MCF 10A (cell line): ENCODE results near the gene FUCA1. TPM values are rescaled to one million over a fixed set of nuclear protein-coding genes. Genes with fewer than 3 reads are reported as not detected.
A peak's percentile ranks its signal among the peaks of the same experiment; 100 is the strongest.

Experiments used
- BruUV-seq: library from RNA; stranded (reverse); fragments of 400-500 nt; replicated peaks from 2 replicates; lab custom pipeline; 2021; lab: Mats Ljungman, UMichigan
- CTCF ChIA-PET: fragments of 300-600 bp; sonication (Branson Sonifier 250); formaldehyde crosslinking; extraction: SDS; loops from one replicate; lab custom pipeline; 2021; ENCODE audit warnings: antibody characterized with exemption, inconsistent platforms; lab: Yijun Ruan, JAX
- POLR2A ChIA-PET: fragments of 300-600, 350-650 bp; sonication (Branson Sonifier 250); formaldehyde crosslinking; extraction: SDS; loops from one replicate; lab custom pipeline; 2020; ENCODE audit warnings: antibody characterized with exemption, inconsistent platforms; lab: Yijun Ruan, JAX
- DNase-seq: peaks from one replicate; pipeline ENCODE4 v3.0.0-alpha.2; 2018; ENCODE audit not compliant: unreplicated experiment
- H3K27ac Mint-ChIP-seq: one replicate; pipeline ENCODE4 v1.8.0; 2022; ENCODE audit warnings: mild to moderate bottlenecking, low read depth, mixed read lengths; ENCODE audit not compliant: unreplicated experiment
- H3K27me3 Mint-ChIP-seq: one replicate; pipeline ENCODE4 v1.8.0; 2022; ENCODE audit warnings: mixed read lengths; ENCODE audit not compliant: insufficient read depth, unreplicated experiment
- H3K36me3 Mint-ChIP-seq: one replicate; pipeline ENCODE4 v1.8.0; 2022; ENCODE audit warnings: mild to moderate bottlenecking, moderate library complexity, mixed read lengths; ENCODE audit not compliant: insufficient read depth, unreplicated experiment
- H3K4me1 Mint-ChIP-seq: one replicate; pipeline ENCODE4 v1.8.0; 2022; ENCODE audit warnings: mixed read lengths; ENCODE audit not compliant: insufficient read depth, unreplicated experiment
- H3K4me3 Mint-ChIP-seq: one replicate; pipeline ENCODE4 v1.8.0; 2022; ENCODE audit warnings: mild to moderate bottlenecking, moderate library complexity, mixed read lengths; ENCODE audit not compliant: unreplicated experiment
- H3K9me3 Mint-ChIP-seq: one replicate; pipeline ENCODE4 v1.8.0; 2022; ENCODE audit warnings: mixed read lengths; ENCODE audit not compliant: unreplicated experiment
- intact Hi-C: fragments of 100-400 bp; cut with micrococcal nuclease; formaldehyde crosslinking; loops from 2 replicates; pipeline ENCODE4 v1.14.1; 2022
- total RNA-seq: library from RNA; stranded (reverse); gene quantifications from 2 replicates; pipeline ENCODE4 v1.2.3, GENCODE V29; 2022
- TF ChIP-seq, protein P1 (sequence below): fragments of 200-600 bp; IDR thresholded peaks from one replicate; pipeline ENCODE4 v1.8.0; 2022; ENCODE audit warnings: antibody characterized with exemption, mild to moderate bottlenecking; ENCODE audit not compliant: unreplicated experiment

Gene FUCA1
- total RNA-seq, 1 experiment from 2014 or later = 7.9 TPM

DNA sequence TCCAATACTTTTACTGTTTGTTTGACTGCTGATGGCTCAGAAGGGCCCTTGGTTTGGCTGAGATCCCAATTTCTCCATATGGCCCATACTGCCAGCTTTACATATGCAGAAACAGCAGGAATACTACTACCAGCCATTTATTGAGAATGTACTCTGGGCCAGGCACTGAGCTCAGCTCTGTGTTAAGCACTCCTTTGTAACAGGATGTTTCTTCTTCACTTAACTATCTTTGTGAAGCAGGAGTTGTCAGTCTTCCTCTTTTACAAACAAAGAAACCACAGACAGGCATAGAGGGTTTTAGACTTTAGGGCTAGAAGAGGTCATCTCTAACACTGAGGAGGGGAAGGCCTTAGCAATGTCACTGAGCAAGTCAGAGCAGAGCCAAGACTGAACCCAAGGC lies 51.2 kb downstream of the FUCA1 start:
- TF ChIP-seq, protein P1, sequence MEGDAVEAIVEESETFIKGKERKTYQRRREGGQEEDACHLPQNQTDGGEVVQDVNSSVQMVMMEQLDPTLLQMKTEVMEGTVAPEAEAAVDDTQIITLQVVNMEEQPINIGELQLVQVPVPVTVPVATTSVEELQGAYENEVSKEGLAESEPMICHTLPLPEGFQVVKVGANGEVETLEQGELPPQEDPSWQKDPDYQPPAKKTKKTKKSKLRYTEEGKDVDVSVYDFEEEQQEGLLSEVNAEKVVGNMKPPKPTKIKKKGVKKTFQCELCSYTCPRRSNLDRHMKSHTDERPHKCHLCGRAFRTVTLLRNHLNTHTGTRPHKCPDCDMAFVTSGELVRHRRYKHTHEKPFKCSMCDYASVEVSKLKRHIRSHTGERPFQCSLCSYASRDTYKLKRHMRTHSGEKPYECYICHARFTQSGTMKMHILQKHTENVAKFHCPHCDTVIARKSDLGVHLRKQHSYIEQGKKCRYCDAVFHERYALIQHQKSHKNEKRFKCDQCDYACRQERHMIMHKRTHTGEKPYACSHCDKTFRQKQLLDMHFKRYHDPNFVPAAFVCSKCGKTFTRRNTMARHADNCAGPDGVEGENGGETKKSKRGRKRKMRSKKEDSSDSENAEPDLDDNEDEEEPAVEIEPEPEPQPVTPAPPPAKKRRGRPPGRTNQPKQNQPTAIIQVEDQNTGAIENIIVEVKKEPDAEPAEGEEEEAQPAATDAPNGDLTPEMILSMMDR = no peak
- H3K27ac Mint-ChIP-seq = no peak overlapping the region
- H3K27me3 Mint-ChIP-seq = no peaks in the 10 kb centered on the region
- ChIA-PET POLR2A (interaction anchor here (1.1 to 1.7 kb wide), 2 partner anchors 9 to 37 kb away, joined by 5 read pairs; partner anchors contain the start of gene HMGCL), CTCF (interaction anchor here (0.9 kb wide), 1 partner anchor 22 kb away, joined by 3 read pairs; no protein-coding TSS in a partner anchor)
- H3K36me3 Mint-ChIP-seq = peaks cover 71% of the 10 kb centered on the region
- H3K9me3 Mint-ChIP-seq = no peaks in the 10 kb centered on the region
- no peaks in the 10 kb centered on the region for H3K4me1 Mint-ChIP-seq
- no peak for DNase-seq
- H3K4me3 Mint-ChIP-seq = no peak overlapping the region
- intact Hi-C loops = no loop called here
- no TSS peak for BruUV-seq

DNA sequence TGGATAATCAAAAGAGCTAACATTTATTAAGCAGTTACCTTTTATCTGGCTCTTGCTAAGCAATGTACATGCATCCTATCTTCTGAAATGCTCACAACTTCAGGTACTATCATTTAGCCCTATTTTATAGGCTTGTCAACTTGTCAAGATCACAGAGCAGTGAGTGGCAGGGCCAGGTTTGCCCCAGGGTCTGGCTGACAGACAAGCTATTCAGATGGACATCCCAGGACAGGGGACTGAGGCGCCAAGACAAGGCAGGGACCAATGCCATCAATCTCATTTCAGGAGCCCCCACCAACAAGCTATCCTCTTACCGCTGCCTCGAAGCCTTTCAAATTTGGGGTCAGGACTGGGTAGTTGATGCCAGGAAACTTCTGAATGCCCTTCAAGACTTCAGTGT lies 51.7 kb downstream of the FUCA1 start:
- ChIA-PET CTCF (interaction anchor here (0.9 kb wide), 1 partner anchor 23 kb away, joined by 3 read pairs; no protein-coding TSS in a partner anchor), POLR2A (interaction anchor here (1.1 to 1.7 kb wide), 2 partner anchors 9 to 37 kb away, joined by 5 read pairs; partner anchors contain the start of gene HMGCL)
- H3K9me3 Mint-ChIP-seq = no peaks in the 10 kb centered on the region
- BruUV-seq = no TSS peak
- DNase-seq = no peak
- H3K27ac Mint-ChIP-seq = no peak overlapping the region
- intact Hi-C loops = no loop called here
- peaks cover 2% of the 10 kb centered on the region for H3K4me1 Mint-ChIP-seq
- H3K4me3 Mint-ChIP-seq = no peak overlapping the region
- TF ChIP-seq, protein P1 = no peak
- peaks cover 72% of the 10 kb centered on the region for H3K36me3 Mint-ChIP-seq
- no peaks in the 10 kb centered on the region for H3K27me3 Mint-ChIP-seq

- peak; percentile 66 for DNase-seq
- H3K27me3 Mint-ChIP-seq = no peaks in the 10 kb centered on the region
- H3K4me1 Mint-ChIP-seq = peaks cover 14% of the 10 kb centered on the region
- H3K9me3 Mint-ChIP-seq = no peaks in the 10 kb centered on the region
- intact Hi-C loops = no loop called here
- CTCF ChIA-PET = interaction anchor here (0.6 to 1.1 kb wide), 2 partner anchors 55 to 116 kb away, joined by 3 read pairs; no protein-coding TSS in a partner anchor
- POLR2A ChIA-PET = interaction anchor here (0.7 to 1.5 kb wide), 5 partner anchors 8 to 21 kb away, joined by 3 to 15 read pairs (median 4); partner anchors contain the start of gene HMGCL
- no peak overlapping the region for H3K4me3 Mint-ChIP-seq
- TF ChIP-seq, protein P1 = no peak
- no peak overlapping the region for H3K27ac Mint-ChIP-seq
- peaks cover 74% of the 10 kb centered on the region for H3K36me3 Mint-ChIP-seq
- no TSS peak for BruUV-seq
Measured at GRCh38 chr1:23814016-23814415, 54.1 kb downstream of the FUCA1 start.

- TF ChIP-seq, protein P1 = peak; percentile 38
- Mint-ChIP-seq H3K27ac (peak overlapping the region; percentile 3), H3K4me3 (no peak overlapping the region), H3K36me3 (peaks cover 56% of the 10 kb centered on the region), H3K4me1 (peaks cover 14% of the 10 kb centered on the region), H3K9me3 (no peaks in the 10 kb centered on the region), H3K27me3 (no peaks in the 10 kb centered on the region)
- ChIA-PET CTCF (interaction anchor here (0.6 to 3.8 kb wide), 28 partner anchors 9 to 232 kb away, joined by 3 to 44 read pairs (median 4); partner anchors contain the start of genes CNR2, FUCA1, GALE and HMGCL), POLR2A (interaction anchor here (0.6 to 2.9 kb wide), 10 partner anchors 9 to 144 kb away, joined by 3 to 13 read pairs (median 4); partner anchors contain the start of genes GALE and PITHD1)
- DNase-seq = peak; percentile 54
- intact Hi-C loops = no loop called here
- no TSS peak for BruUV-seq
Measured at GRCh38 chr1:23810818-23811540, 57.1 kb downstream of the FUCA1 start.
